IMR-90 (cell line): ENCODE data around the gene CORO1C. TPM values are rescaled to one million over a fixed set of nuclear protein-coding genes. Genes with fewer than 3 reads are reported as not detected.

ENCODE experiments used
- ATAC-seq: fragments of 200-7000 bp; cut with Tn5 transposase; 2 replicates; pipeline ENCODE4 v1.9.1; 2020; ENCODE audit warnings: low read depth, mild to moderate bottlenecking, moderate library complexity
- BruUV-seq: library from RNA; stranded (reverse); fragments of 400-500 nt; replicated peaks from 2 replicates; lab custom pipeline; 2021; lab: Mats Ljungman, UMichigan
- CTCF ChIA-PET: fragments of 300-600 bp; formaldehyde crosslinking; extraction: SDS; loops from one replicate; lab custom pipeline; 2021; ENCODE audit warnings: antibody characterized with exemption; lab: Yijun Ruan, JAX
- POLR2A ChIA-PET: fragments of 300-600 bp; sonication (Branson Sonifier 250); formaldehyde crosslinking; loops from one replicate; lab custom pipeline; 2022; ENCODE audit warnings: antibody characterized with exemption; ENCODE audit not compliant: unreplicated experiment; lab: Charles Lee
- DNase-seq: peaks from one replicate; pipeline ENCODE4 v3.0.0; 2013
- H2AFZ ChIP-seq: replicated peaks from 2 replicates; pipeline ENCODE3; 2013; ENCODE audit warnings: low read length, mild to moderate bottlenecking; ENCODE audit not compliant: poor library complexity
- H2AK5ac ChIP-seq: 2 replicates; pipeline ENCODE4 v1.6.1; 2013; ENCODE audit warnings: low read depth, low read length, inconsistent platforms
- H2AK9ac ChIP-seq: replicated peaks from 2 replicates; pipeline ENCODE3; 2013; ENCODE audit warnings: mild to moderate bottlenecking, low read depth, low read length, moderate library complexity; ENCODE audit not compliant: poor library complexity
- H2BK120ac ChIP-seq: 2 replicates; pipeline ENCODE4 v1.6.1; 2013; ENCODE audit warnings: low read depth, low read length, inconsistent platforms
- H2BK15ac ChIP-seq: 3 replicates; pipeline ENCODE4 v1.6.1; 2013; ENCODE audit warnings: low read depth, low read length, inconsistent platforms
- H2BK20ac ChIP-seq: 2 replicates; pipeline ENCODE4 v1.6.1; 2013; ENCODE audit warnings: low read depth, mild to moderate bottlenecking, inconsistent platforms, low read length, moderate library complexity
- H2BK5ac ChIP-seq: 2 replicates; pipeline ENCODE4 v1.6.1; 2013; ENCODE audit warnings: mild to moderate bottlenecking, low read depth, low read length, inconsistent platforms; ENCODE audit not compliant: poor library complexity, severe bottlenecking
- H3K14ac ChIP-seq: replicated peaks from 2 replicates; pipeline ENCODE4 v1.6.1; 2013; ENCODE audit warnings: low read depth, low read length, inconsistent platforms
- H3K18ac ChIP-seq: 2 replicates; pipeline ENCODE4 v1.6.1; 2013; ENCODE audit warnings: low read depth, low read length, control low read depth
- H3K23ac ChIP-seq: 2 replicates; pipeline ENCODE4 v1.6.1; 2013; ENCODE audit warnings: low read depth, low read length, inconsistent platforms
- H3K27ac ChIP-seq: 2 replicates; pipeline ENCODE4 v1.5.1; 2013; ENCODE audit warnings: mild to moderate bottlenecking, control low read depth, low read length; ENCODE audit not compliant: insufficient read depth
- H3K27me3 ChIP-seq: 2 replicates; pipeline ENCODE4 v1.6.1; 2013; ENCODE audit warnings: low read length; ENCODE audit not compliant: control insufficient read depth, insufficient read depth
- H3K36me3 ChIP-seq: 2 replicates; pipeline ENCODE4 v1.6.1; 2013; ENCODE audit warnings: low read length, mixed read lengths; ENCODE audit not compliant: control insufficient read depth, insufficient read depth
- H3K4ac ChIP-seq: 2 replicates; pipeline ENCODE4 v1.6.1; 2013; ENCODE audit warnings: low read depth, low read length, inconsistent platforms
- H3K4me1 ChIP-seq: 2 replicates; pipeline ENCODE4 v1.6.1; 2013; ENCODE audit warnings: low read length, mixed read lengths; ENCODE audit not compliant: control insufficient read depth, insufficient read depth
- H3K4me2 ChIP-seq: 2 replicates; pipeline ENCODE4 v1.6.1; 2013; ENCODE audit warnings: low read depth, mild to moderate bottlenecking, control low read depth, low read length, moderate library complexity
- H3K4me3 ChIP-seq: 2 replicates; pipeline ENCODE4 v1.5.1; 2013; ENCODE audit warnings: low read depth, mild to moderate bottlenecking, control low read depth, low read length, moderate library complexity; ENCODE audit not compliant: insufficient read depth
- H3K56ac ChIP-seq: 2 replicates; pipeline ENCODE4 v1.6.1; 2013; ENCODE audit warnings: low read length, inconsistent platforms; ENCODE audit not compliant: insufficient read depth; ENCODE audit errors: extremely low read depth
- H3K79me1 ChIP-seq, 2 experiments: 2 replicates each; pipeline ENCODE4 v1.6.1; 2013; ENCODE audit warnings: low read length in 2 of 2, inconsistent platforms in 1 of 2, low read depth in 1 of 2
- H3K9ac ChIP-seq: 2 replicates; pipeline ENCODE4 v1.6.1; 2013; ENCODE audit warnings: low read depth, low read length, control low read depth
- H3K9me1 ChIP-seq: 2 replicates; pipeline ENCODE4 v1.6.1; 2013; ENCODE audit warnings: low read length, inconsistent platforms; ENCODE audit not compliant: insufficient read depth
- H3K9me3 ChIP-seq: 2 replicates; pipeline ENCODE4 v1.6.1; 2013; ENCODE audit warnings: low read length; ENCODE audit not compliant: control insufficient read depth, insufficient read depth
- H4K20me1 ChIP-seq: 2 replicates; pipeline ENCODE4 v1.6.1; 2013; ENCODE audit warnings: low read length, inconsistent platforms; ENCODE audit not compliant: insufficient read depth
- H4K5ac ChIP-seq: 2 replicates; pipeline ENCODE4 v1.6.1; 2013; ENCODE audit warnings: mild to moderate bottlenecking, low read depth, low read length, control low read depth
- H4K8ac ChIP-seq, 2 experiments: 2 replicates each; pipeline ENCODE4 v1.6.1; 2013; ENCODE audit warnings: low read depth in 2 of 2, low read length in 2 of 2, control low read depth in 1 of 2, inconsistent platforms in 1 of 2
- H4K91ac ChIP-seq: 2 replicates; pipeline ENCODE4 v1.6.1; 2013; ENCODE audit warnings: low read depth, low read length, inconsistent platforms; ENCODE audit not compliant: insufficient read depth
- BHLHE40 ChIP-seq: fragments of 150-350 bp; IDR thresholded peaks from 2 replicates; pipeline ENCODE4 v1.6.1; 2016; ENCODE audit warnings: mild to moderate bottlenecking, low read depth, low read length
- CEBPB ChIP-seq: IDR thresholded peaks from 2 replicates; pipeline ENCODE4 v1.6.1; 2012; ENCODE audit warnings: low read depth, low read length, improper control_type of control experiment
- CHD1 ChIP-seq: IDR thresholded peaks from 2 replicates; pipeline ENCODE4 v1.6.1; 2012; ENCODE audit warnings: low read depth, low read length, improper control_type of control experiment
- CTCF ChIP-seq: conservative IDR thresholded peaks from 2 replicates; pipeline ENCODE4 v1.5.1; 2012; ENCODE audit warnings: mild to moderate bottlenecking, low read depth, low read length, improper control_type of control experiment
- FOS ChIP-seq: fragments of 150-350 bp; IDR thresholded peaks from 2 replicates; pipeline ENCODE4 v1.6.1; 2016; ENCODE audit warnings: low read depth, low read length
- MAFK ChIP-seq: IDR thresholded peaks from 2 replicates; pipeline ENCODE4 v1.6.1; 2012; ENCODE audit warnings: low read depth, low read length, improper control_type of control experiment
- MAZ ChIP-seq: IDR thresholded peaks from 2 replicates; pipeline ENCODE4 v1.6.1; 2012; ENCODE audit warnings: low read depth, mild to moderate bottlenecking, low read length, improper control_type of control experiment, moderate library complexity, borderline replicate concordance
- NFE2L2 ChIP-seq: fragments of 150-350 bp; IDR thresholded peaks from 2 replicates; pipeline ENCODE4 v1.6.1; 2016; ENCODE audit warnings: low read depth, mild to moderate bottlenecking, low read length
- POLR2A ChIP-seq: IDR thresholded peaks from 2 replicates; pipeline ENCODE4 v1.6.1; 2012; ENCODE audit warnings: mild to moderate bottlenecking, low read depth, low read length
- RAD21 ChIP-seq: IDR thresholded peaks from 2 replicates; pipeline ENCODE4 v1.6.1; 2012; ENCODE audit warnings: low read length, improper control_type of control experiment
- RCOR1 ChIP-seq: IDR thresholded peaks from 2 replicates; pipeline ENCODE4 v1.6.1; 2012; ENCODE audit warnings: mild to moderate bottlenecking, low read length, improper control_type of control experiment; ENCODE audit not compliant: insufficient replicate concordance
- RFX5 ChIP-seq: IDR thresholded peaks from 2 replicates; pipeline ENCODE4 v1.8.0; 2012; ENCODE audit warnings: low read depth, mild to moderate bottlenecking, low read length, moderate library complexity
- SMC3 ChIP-seq: fragments of 150-350 bp; IDR thresholded peaks from 2 replicates; pipeline ENCODE4 v1.6.1; 2016; ENCODE audit warnings: low read depth, mild to moderate bottlenecking, antibody characterized with exemption, low read length, moderate library complexity
- USF2 ChIP-seq: fragments of 150-350 bp; IDR thresholded peaks from 2 replicates; pipeline ENCODE4 v1.6.1; 2017; ENCODE audit warnings: mild to moderate bottlenecking, antibody characterized with exemption, low read length, low read depth
- WGBS, 2 experiments: methylation state at CpG; one replicate each; pipeline versions ENCODE4 v1.1.5 to v1.1.7; 2013; ENCODE audit warnings: missing lambda C conversion rate in 2 of 2; ENCODE audit not compliant: insufficient read length in 1 of 2; ENCODE audit errors: extremely low coverage in 2 of 2; 5-methylcytosine and 5-hydroxymethylcytosine counted together
- dilution Hi-C: fragments of 300-500 bp; cut with HindIII; formaldehyde crosslinking; loops from one replicate; pipeline ENCODE4 v1.14.3; 2018; ENCODE audit warnings: low sequenced_read_pairs; ENCODE audit not compliant: unreplicated experiment
- in situ Hi-C: fragments of 300-500 bp; cut with MboI; formaldehyde crosslinking; loops from 3 replicates; pipeline ENCODE4 v1.14.3; 2019; ENCODE audit warnings: low sequenced_read_pairs, inconsistent platforms, mixed read lengths
- intact Hi-C: fragments of 100-400 bp; cut with micrococcal nuclease; formaldehyde crosslinking; loops from 2 replicates; pipeline ENCODE4 v1.10.0; 2022
- polyA plus RNA-seq, 3 experiments: library from polyadenylated mRNA; depleted of rRNA; stranded (reverse); fragments of >200 nt; gene quantifications; 2 replicates each; pipeline ENCODE4 v1.2.3, GENCODE V29; 2012; ENCODE audit warnings: low replicate concordance in 1 of 3
- total RNA-seq: library from RNA; depleted of rRNA; stranded (reverse); fragments of >200 nt; gene quantifications from 2 replicates; pipeline ENCODE4 v1.2.3, GENCODE V29; 2012
- TF ChIP-seq, protein P1 (sequence below): fragments of 150-350 bp; IDR thresholded peaks from 2 replicates; pipeline ENCODE4 v1.6.1; 2016; ENCODE audit warnings: low read depth, mild to moderate bottlenecking, low read length, moderate library complexity, borderline replicate concordance

Gene CORO1C
- total and polyA plus RNA-seq, 2 of the 4 experiments (the other 2 are of a cell fraction), result 675 to 1,100 TPM

- peak overlapping the region in 1 of 2 experiments; percentile 46; a peak in 1 of 4 replicates for H4K8ac ChIP-seq
- H3K9ac ChIP-seq, result no peak overlapping the region
- no peak overlapping the region; the same call in 1 of the 2 replicates for H3K14ac ChIP-seq
- H2AK9ac ChIP-seq, result no peak overlapping the region
- H2BK120ac ChIP-seq, result no peak overlapping the region
- DNase-seq, result no peak
- peaks cover 13% of the 10 kb centered on the region for H3K9me1 ChIP-seq
- no peaks in the 10 kb centered on the region for H3K27me3 ChIP-seq
- ChIA-PET POLR2A (no interaction called here), CTCF (interaction anchor here (1.2 to 1.4 kb wide), 2 partner anchors 13 kb away, joined by 3 read pairs; no protein-coding TSS in a partner anchor)
- H3K36me3 ChIP-seq, result peaks cover 30% of the 10 kb centered on the region
- H2BK15ac ChIP-seq, result no peak overlapping the region
- H3K18ac ChIP-seq, result no peak overlapping the region
- no peak for ATAC-seq
- no peak overlapping the region for H3K56ac ChIP-seq
- intact Hi-C loops (no loop called here), dilution Hi-C loops (no loop called here), in situ Hi-C loops (no loop called here)
- peak overlapping the region; percentile 23; the same call in 1 of the 2 replicates for H2AK5ac ChIP-seq
- H2BK5ac ChIP-seq, result peak overlapping the region; percentile 63
- H3K79me1 ChIP-seq, result peaks cover 0 to 46% of the 10 kb centered on the region in 2 experiments; a peak in 2 of 4 replicates
- H3K4me1 ChIP-seq, result peaks cover 4% of the 10 kb centered on the region
- H3K27ac ChIP-seq, result peak overlapping the region; percentile 25; the same call in 1 of the 2 replicates
- H3K4me2 ChIP-seq, result no peak overlapping the region
- no peak overlapping the region for H3K4me3 ChIP-seq
- no TSS peak for BruUV-seq
- 80 to 100% methylated on average over 2 of the region's 9 CpGs for WGBS, 2 experiments
- no peak overlapping the region for H4K91ac ChIP-seq
- H4K20me1 ChIP-seq, result peaks cover 79% of the 10 kb centered on the region
- no peak overlapping the region for H2AFZ ChIP-seq
- H3K23ac ChIP-seq, result peak overlapping the region; percentile 53; the same call in 1 of the 2 replicates
- H3K4ac ChIP-seq, result 0 out of 2 replicates have a peak overlapping the region, but pooled peaks have one; percentile 2
- no peak overlapping the region for H4K5ac ChIP-seq
- H2BK20ac ChIP-seq, result no peak overlapping the region
- no peaks in the 10 kb centered on the region for H3K9me3 ChIP-seq
- TF ChIP-seq MAFK (no peak), RFX5 (no peak), CHD1 (no peak), CEBPB (no peak), CTCF (no peak), RAD21 (no peak), MAZ (no peak), RCOR1 (no peak), POLR2A (no peak), SMC3 (no peak), BHLHE40 (no peak), USF2 (no peak), FOS (no peak), NFE2L2 (no peak)
- TF ChIP-seq, protein P1, sequence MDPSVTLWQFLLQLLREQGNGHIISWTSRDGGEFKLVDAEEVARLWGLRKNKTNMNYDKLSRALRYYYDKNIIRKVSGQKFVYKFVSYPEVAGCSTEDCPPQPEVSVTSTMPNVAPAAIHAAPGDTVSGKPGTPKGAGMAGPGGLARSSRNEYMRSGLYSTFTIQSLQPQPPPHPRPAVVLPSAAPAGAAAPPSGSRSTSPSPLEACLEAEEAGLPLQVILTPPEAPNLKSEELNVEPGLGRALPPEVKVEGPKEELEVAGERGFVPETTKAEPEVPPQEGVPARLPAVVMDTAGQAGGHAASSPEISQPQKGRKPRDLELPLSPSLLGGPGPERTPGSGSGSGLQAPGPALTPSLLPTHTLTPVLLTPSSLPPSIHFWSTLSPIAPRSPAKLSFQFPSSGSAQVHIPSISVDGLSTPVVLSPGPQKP, result no peak
Observed at GRCh38 chr12:108678104-108678730, 53.1 kb downstream of the CORO1C start.
